NCI-H2029 treated with DMSO at 0.1 percent for 48 hours (cell line): ENCODE data around the gene AKT1S1.
"Not testable (repeated sequence)": the region's sequence is repeated elsewhere in the genome, so short reads cannot be mapped to it uniquely, and the experiment has no call there.

Experiments used
- DNase-seq: peaks from one replicate; lab custom pipeline; 2025; lab: John Stamatoyannopoulos, UW

AKT1S1 gene

DNA sequence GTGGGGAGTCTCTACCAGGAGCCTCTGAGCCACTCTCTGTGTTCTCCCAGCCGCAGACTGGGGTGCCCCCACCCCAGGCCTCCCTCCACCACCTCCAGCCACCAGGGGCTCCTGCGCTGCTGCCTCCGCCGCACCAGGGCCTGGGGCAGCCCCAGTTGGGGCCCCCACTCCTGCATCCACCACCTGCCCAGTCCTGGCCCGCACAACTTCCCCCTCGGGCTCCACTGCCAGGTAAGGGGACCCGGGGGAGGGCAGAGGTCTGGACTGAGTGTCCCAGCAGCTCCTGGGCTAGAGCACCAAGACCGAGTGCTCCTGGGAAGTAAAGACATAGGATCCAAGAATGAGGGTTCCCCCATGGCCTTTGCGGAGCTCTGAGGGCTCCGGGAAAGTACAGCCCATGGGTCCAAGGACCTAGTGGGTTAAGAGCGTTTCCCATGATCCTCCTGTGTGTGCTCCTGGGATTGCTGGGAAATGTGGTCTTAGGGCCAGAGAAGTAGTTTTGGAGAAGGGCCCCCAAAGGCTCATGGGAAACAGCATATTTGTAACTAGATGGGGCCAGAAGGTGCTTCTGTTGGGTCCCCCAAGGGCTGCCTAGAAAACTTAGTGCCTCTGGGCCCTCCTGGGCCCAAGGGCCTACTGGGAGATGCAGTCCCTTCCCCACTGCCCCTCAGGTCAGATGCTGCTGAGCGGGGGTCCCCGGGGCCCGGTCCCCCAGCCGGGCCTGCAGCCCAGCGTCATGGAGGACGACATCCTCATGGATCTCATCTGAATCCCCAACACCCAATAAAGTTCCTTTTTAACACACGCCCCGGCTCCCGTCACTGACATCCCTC lies 40.8 kb downstream of the AKT1S1 start:
- no peak for DNase-seq

- no peak for DNase-seq
Measured at GRCh38 chr19:49835562-49835961, 41.6 kb downstream of the AKT1S1 start.

- no peak for DNase-seq
Measured at GRCh38 chr19:49833599-49833998, 43.6 kb downstream of the AKT1S1 start.

GRCh38 chr19:49832556-49832955 lies 44.6 kb downstream of the AKT1S1 start:
- DNase-seq = no peak

- DNase-seq = no peak
Measured at GRCh38 chr19:49831592-49831991, 45.6 kb downstream of the AKT1S1 start.

DNA sequence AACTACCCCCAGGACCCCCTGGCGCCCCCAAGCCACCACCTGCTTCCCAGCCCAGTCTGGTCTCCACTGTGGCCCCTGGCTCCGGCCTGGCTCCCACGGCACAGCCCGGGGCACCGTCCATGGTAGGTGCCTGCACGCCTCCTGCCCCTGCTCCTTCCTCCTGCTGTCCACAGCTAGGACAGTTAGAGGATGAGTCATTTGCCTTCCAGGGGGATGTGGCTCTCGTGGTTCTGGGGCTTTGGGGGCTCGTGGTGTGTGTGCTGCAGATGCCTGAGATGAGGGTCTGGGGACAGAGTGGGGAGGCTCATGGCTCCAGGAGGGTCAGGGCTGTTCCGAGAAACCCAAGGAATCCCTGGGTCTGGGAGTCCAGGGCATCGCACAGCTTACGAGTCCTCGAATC lies 46.4 kb downstream of the AKT1S1 start:
- DNase-seq = no peak

- DNase-seq = no peak
Measured at GRCh38 chr19:49829721-49830120, 47.4 kb downstream of the AKT1S1 start.

DNA sequence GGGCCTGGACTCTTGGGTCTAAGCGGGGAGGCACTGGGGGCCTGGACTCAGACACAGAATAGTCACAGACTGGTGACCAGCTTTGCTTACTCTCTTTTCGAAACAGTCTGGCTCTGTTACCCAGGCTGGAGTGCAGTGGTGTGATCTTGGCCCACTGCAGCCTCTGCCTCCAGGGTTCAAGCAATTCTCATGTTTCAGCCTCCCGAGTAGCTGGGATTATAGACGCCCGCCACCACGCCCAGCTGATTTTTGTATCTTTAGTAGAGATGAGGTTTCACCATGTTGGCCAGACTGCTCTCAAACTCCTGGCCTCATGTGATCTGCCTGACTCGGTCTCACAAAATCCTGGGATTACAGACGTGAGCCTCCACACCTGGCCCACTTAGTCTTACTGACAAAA lies 48.0 kb downstream of the AKT1S1 start:
- no peak for DNase-seq

DNA sequence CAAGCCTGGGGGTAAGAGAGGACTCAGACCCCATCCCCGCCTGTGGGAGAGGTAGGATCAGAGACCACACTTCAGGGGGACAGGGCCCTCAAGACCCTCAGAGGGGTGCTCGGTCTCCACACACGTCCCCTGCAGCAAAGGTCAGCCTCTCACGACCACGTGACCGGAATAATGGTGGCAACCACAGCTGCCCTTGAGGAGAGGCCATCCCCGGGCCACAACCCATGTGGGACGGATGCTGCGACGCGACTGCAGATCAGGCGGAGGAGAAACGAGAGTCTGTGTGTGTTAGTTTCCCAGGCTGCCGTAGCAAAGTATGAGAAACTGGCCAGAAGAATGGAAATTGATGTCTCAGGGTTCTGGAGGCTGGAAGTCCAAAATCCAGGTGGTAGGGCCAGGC lies 50.1 kb downstream of the AKT1S1 start:
- no peak for DNase-seq

- DNase-seq = no peak
Measured at GRCh38 chr19:49824662-49825061, 52.5 kb downstream of the AKT1S1 start.

GRCh38 chr19:49823472-49823871 lies 53.7 kb downstream of the AKT1S1 start:
- peak; percentile 95 for DNase-seq

- DNase-seq = peak; percentile 77
Measured at GRCh38 chr19:49820125-49820524, 57.0 kb downstream of the AKT1S1 start.

- not testable (repeated sequence) for DNase-seq
Measured at GRCh38 chr19:49819452-49820115, 57.6 kb downstream of the AKT1S1 start.
